Vagina (tissue), 2 donors: ENCODE data around the gene ALS2CL.

Experiments
- POLR2AphosphoS5 ChIP-seq, 2 donors: sonication (generic); formaldehyde crosslinking; IDR thresholded peaks; one replicate each; pipeline ENCODE4 v1.9.0; 2017; ENCODE audit warnings: antibody characterized with exemption in 2 of 2, mild to moderate bottlenecking in 2 of 2, low read depth in 1 of 2; ENCODE audit not compliant: insufficient read depth in 1 of 2
- TF ChIP-seq, protein P1 (sequence below), 3 experiments: fragments of 450-650 bp in 2 of 3; fragments of 200-600 bp in 1 of 3; sonication (generic) in 1 of 3; IDR thresholded peaks; one replicate each; pipeline ENCODE4 v1.5.1; 2017 to 2019; ENCODE audit warnings: antibody characterized with exemption in 3 of 3, mild to moderate bottlenecking in 2 of 3, moderate library complexity in 2 of 3

DNA sequence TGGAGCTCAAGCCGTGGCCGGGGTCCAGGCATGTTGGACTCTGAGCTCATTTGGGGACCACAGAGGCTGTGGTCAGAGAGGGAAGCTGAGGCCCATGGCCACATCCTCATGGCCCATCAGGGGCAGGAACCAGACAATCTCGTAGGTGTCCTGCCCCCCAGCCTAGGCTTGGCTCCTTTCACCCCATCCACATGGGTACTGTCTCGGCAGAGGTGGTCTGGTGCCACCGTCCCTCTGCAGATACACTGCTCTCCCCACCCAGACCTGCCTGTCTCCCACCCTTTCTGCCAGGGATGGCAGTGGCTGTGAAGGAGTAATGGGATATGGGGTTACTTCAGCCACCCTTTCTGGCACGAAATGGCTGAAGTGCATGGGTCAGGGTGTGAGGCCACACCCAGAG is 16.2 kb upstream of the ALS2CL start:
- TF ChIP-seq, protein P1, sequence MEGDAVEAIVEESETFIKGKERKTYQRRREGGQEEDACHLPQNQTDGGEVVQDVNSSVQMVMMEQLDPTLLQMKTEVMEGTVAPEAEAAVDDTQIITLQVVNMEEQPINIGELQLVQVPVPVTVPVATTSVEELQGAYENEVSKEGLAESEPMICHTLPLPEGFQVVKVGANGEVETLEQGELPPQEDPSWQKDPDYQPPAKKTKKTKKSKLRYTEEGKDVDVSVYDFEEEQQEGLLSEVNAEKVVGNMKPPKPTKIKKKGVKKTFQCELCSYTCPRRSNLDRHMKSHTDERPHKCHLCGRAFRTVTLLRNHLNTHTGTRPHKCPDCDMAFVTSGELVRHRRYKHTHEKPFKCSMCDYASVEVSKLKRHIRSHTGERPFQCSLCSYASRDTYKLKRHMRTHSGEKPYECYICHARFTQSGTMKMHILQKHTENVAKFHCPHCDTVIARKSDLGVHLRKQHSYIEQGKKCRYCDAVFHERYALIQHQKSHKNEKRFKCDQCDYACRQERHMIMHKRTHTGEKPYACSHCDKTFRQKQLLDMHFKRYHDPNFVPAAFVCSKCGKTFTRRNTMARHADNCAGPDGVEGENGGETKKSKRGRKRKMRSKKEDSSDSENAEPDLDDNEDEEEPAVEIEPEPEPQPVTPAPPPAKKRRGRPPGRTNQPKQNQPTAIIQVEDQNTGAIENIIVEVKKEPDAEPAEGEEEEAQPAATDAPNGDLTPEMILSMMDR (IDR thresholded peaks at IDR 0.05): no peak
- no peak for TF ChIP-seq POLR2AphosphoS5 (IDR thresholded peaks at IDR 0.05; ENCODE audit: insufficient read depth in 1 of 2, low read depth in 1 of 2)
